ENCODE data around the gene NRSN1.

NRSN1 gene

DNA sequence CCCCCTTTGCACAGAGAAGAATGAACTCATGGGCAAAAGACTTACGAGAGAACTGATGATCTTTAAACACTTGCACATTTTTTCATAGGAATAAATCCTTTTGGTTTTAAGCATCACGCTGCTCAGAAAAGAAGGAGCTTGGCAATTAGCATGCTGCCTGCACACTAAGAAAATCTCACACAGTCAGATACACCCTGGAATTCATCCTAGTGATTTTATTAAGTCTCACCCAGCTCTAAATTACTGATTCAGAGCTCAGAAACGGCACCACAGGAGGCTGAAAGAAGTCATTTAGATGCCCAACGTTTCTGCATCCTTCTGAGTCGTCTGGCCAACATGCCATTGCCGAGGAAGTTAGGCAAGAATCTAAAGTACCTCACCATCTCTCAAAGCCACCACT is 18.0 kb upstream of the NRSN1 start:
- no peak for TF ChIP-seq SPI1 (IDR thresholded peaks at IDR 0.05; ENCODE audit: borderline replicate concordance, low read depth)
- no peak for TF ChIP-seq POLR2AphosphoS5 (IDR thresholded peaks at IDR 0.05; ENCODE audit: low read depth)
- TF ChIP-seq, protein P1, sequence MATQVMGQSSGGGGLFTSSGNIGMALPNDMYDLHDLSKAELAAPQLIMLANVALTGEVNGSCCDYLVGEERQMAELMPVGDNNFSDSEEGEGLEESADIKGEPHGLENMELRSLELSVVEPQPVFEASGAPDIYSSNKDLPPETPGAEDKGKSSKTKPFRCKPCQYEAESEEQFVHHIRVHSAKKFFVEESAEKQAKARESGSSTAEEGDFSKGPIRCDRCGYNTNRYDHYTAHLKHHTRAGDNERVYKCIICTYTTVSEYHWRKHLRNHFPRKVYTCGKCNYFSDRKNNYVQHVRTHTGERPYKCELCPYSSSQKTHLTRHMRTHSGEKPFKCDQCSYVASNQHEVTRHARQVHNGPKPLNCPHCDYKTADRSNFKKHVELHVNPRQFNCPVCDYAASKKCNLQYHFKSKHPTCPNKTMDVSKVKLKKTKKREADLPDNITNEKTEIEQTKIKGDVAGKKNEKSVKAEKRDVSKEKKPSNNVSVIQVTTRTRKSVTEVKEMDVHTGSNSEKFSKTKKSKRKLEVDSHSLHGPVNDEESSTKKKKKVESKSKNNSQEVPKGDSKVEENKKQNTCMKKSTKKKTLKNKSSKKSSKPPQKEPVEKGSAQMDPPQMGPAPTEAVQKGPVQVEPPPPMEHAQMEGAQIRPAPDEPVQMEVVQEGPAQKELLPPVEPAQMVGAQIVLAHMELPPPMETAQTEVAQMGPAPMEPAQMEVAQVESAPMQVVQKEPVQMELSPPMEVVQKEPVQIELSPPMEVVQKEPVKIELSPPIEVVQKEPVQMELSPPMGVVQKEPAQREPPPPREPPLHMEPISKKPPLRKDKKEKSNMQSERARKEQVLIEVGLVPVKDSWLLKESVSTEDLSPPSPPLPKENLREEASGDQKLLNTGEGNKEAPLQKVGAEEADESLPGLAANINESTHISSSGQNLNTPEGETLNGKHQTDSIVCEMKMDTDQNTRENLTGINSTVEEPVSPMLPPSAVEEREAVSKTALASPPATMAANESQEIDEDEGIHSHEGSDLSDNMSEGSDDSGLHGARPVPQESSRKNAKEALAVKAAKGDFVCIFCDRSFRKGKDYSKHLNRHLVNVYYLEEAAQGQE (IDR thresholded peaks at IDR 0.05; ENCODE audit: insufficient replicate concordance, low read depth): no peak
- TF ChIP-seq, protein P2, sequence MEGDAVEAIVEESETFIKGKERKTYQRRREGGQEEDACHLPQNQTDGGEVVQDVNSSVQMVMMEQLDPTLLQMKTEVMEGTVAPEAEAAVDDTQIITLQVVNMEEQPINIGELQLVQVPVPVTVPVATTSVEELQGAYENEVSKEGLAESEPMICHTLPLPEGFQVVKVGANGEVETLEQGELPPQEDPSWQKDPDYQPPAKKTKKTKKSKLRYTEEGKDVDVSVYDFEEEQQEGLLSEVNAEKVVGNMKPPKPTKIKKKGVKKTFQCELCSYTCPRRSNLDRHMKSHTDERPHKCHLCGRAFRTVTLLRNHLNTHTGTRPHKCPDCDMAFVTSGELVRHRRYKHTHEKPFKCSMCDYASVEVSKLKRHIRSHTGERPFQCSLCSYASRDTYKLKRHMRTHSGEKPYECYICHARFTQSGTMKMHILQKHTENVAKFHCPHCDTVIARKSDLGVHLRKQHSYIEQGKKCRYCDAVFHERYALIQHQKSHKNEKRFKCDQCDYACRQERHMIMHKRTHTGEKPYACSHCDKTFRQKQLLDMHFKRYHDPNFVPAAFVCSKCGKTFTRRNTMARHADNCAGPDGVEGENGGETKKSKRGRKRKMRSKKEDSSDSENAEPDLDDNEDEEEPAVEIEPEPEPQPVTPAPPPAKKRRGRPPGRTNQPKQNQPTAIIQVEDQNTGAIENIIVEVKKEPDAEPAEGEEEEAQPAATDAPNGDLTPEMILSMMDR (IDR thresholded peaks at IDR 0.05; ENCODE audit: insufficient read depth, low read length): no peak
- TF ChIP-seq GABPA (IDR thresholded peaks at IDR 0.05; ENCODE audit: low read depth): no peak
- Histone ChIP-seq H3K27me3 (ENCODE audit: insufficient read depth, poor library complexity, severe bottlenecking) (no peaks in the 10 kb centered on the region), H3K4me3 (replicated peaks; ENCODE audit: insufficient read depth, low read length) (no peak overlapping the region), H3K27ac (replicated peaks) (no peak overlapping the region)
- no peak for DNase-seq (ENCODE audit: low read depth in 1 of 2, low spot score in 1 of 2)

DNA sequence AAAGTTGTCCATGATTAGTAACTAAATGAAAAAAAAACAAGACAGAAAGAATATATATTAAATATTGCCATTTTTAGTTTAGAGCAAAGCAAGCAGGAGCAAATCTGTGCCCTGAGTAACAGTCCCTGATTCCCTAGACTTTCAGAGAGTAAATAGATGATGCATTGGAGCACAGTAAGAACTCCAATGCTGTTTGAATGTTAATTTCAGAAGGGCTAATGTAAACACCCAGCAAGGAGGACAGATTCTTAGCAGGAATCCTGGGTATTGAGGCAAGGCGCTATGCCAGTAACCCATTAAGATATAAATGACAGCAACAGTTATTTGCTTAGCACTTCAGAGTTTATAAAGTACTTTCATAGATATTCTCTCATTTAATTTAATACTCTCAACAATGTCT is 15.6 kb upstream of the NRSN1 start:
- Histone ChIP-seq H3K4me3 (replicated peaks; ENCODE audit: insufficient read depth, low read length) (no peak overlapping the region), H3K27ac (replicated peaks) (no peak overlapping the region), H3K27me3 (ENCODE audit: insufficient read depth, poor library complexity, severe bottlenecking) (no peaks in the 10 kb centered on the region)
- TF ChIP-seq GABPA (IDR thresholded peaks at IDR 0.05; ENCODE audit: low read depth) (no peak), POLR2AphosphoS5 (IDR thresholded peaks at IDR 0.05; ENCODE audit: low read depth) (no peak), SPI1 (IDR thresholded peaks at IDR 0.05; ENCODE audit: borderline replicate concordance, low read depth) (no peak)
- TF ChIP-seq, protein P2 (IDR thresholded peaks at IDR 0.05; ENCODE audit: insufficient read depth, low read length): no peak
- TF ChIP-seq, protein P1 (IDR thresholded peaks at IDR 0.05; ENCODE audit: insufficient replicate concordance, low read depth): no peak
- no peak for DNase-seq (ENCODE audit: low read depth in 1 of 2, low spot score in 1 of 2)

DNA sequence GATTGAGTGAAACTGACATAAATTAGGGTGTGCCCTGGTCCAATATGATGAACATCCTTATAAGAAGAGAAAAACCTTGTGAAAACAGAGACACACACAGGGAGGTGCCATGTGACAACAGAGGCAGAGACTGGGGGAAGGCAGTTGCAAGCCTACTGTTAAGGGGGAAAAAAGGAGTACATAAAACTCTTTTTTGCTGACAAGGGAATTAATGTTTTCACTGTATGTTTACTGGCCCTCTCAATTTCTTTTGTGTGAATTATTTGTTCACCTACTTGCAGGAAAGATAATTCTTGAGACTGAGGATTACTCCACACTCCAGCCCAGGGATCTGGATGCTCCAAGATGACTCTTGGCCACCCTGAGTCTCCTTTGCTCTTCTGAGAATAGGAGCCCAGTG is 12.1 kb upstream of the NRSN1 start:
- no peak for TF ChIP-seq SPI1 (IDR thresholded peaks at IDR 0.05; ENCODE audit: borderline replicate concordance, low read depth)
- TF ChIP-seq GABPA (IDR thresholded peaks at IDR 0.05; ENCODE audit: low read depth): no peak
- TF ChIP-seq, protein P1 (IDR thresholded peaks at IDR 0.05; ENCODE audit: insufficient replicate concordance, low read depth): no peak
- TF ChIP-seq POLR2AphosphoS5 (IDR thresholded peaks at IDR 0.05; ENCODE audit: low read depth): no peak
- TF ChIP-seq, protein P2 (IDR thresholded peaks at IDR 0.05; ENCODE audit: insufficient read depth, low read length): no peak
- no peak overlapping the region for H3K27ac ChIP-seq (replicated peaks)
- H3K4me3 ChIP-seq (replicated peaks; ENCODE audit: insufficient read depth, low read length): no peak overlapping the region
- no peak for DNase-seq (ENCODE audit: low read depth in 1 of 2, low spot score in 1 of 2)
- H3K27me3 ChIP-seq (ENCODE audit: insufficient read depth, poor library complexity, severe bottlenecking): no peaks in the 10 kb centered on the region
